OCI-LY3 (cell line): ENCODE results near the gene LYZL2.

Experiments
- CTCF ChIP-seq: fragments of 200-600, 300-600 bp; sonication (generic); IDR thresholded peaks from 2 replicates; pipeline ENCODE4 v1.5.1; 2014; ENCODE audit warnings: antibody characterized with exemption, low read length, low read depth
- EZH2phosphoT487 ChIP-seq: fragments of 200-600 bp; shearing (Covaris generic); IDR thresholded peaks from 2 replicates; pipeline ENCODE4 v1.6.1; 2018; ENCODE audit warnings: antibody characterized with exemption, mixed run types, low read depth

GRCh38 chr10:30674796-30675195 lies 45.2 kb upstream of the LYZL2 start:
- TF ChIP-seq CTCF (no peak), EZH2phosphoT487 (no peak)
